Measurements from ENCODE around the gene ADAM33. TPM values are rescaled to one million over a fixed set of nuclear protein-coding genes. Genes with fewer than 3 reads are reported as not detected.

The ADAM33 gene, protein sequence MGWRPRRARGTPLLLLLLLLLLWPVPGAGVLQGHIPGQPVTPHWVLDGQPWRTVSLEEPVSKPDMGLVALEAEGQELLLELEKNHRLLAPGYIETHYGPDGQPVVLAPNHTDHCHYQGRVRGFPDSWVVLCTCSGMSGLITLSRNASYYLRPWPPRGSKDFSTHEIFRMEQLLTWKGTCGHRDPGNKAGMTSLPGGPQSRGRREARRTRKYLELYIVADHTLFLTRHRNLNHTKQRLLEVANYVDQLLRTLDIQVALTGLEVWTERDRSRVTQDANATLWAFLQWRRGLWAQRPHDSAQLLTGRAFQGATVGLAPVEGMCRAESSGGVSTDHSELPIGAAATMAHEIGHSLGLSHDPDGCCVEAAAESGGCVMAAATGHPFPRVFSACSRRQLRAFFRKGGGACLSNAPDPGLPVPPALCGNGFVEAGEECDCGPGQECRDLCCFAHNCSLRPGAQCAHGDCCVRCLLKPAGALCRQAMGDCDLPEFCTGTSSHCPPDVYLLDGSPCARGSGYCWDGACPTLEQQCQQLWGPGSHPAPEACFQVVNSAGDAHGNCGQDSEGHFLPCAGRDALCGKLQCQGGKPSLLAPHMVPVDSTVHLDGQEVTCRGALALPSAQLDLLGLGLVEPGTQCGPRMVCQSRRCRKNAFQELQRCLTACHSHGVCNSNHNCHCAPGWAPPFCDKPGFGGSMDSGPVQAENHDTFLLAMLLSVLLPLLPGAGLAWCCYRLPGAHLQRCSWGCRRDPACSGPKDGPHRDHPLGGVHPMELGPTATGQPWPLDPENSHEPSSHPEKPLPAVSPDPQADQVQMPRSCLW
- total RNA-seq (1 to 10 TPM in 1 of 2 donors, under 1 TPM in 1; 0.70 to 1.2 TPM), polyA plus RNA-seq (under 1 TPM; 0.11 to 0.51 TPM)

GRCh38 chr20:3681931-3682781 lies at the start of gene ADAM33:
Gene ADAM33, minus strand, starts transcription at chr20:3682010. Its CDS starts 6 bp downstream, at chr20:3682004.
- no peak for DNase-seq (ENCODE audit: low spot score)
- peak within 1 kb of the TSS in 1 of 3 donors; percentile 54 for H3K4me3 ChIP-seq (ENCODE audit: low read depth in 1 of 3, low read length in 3 of 3)
- TF ChIP-seq RAD21 (IDR thresholded peaks at IDR 0.05) (no peak), FOXA2 (IDR thresholded peaks at IDR 0.05) (no peak), SP1 (IDR thresholded peaks at IDR 0.05) (no peak), HNF4A (conservative IDR thresholded peaks at IDR 0.05) (no peak), GABPA (IDR thresholded peaks at IDR 0.05 in 1 of 2, conservative IDR thresholded peaks at IDR 0.05 in 1 of 2) (no peak), TAF1 (conservative IDR thresholded peaks at IDR 0.05) (no peak)
- H3K4me1 ChIP-seq (ENCODE audit: control insufficient read depth in 4 of 4, insufficient read depth in 4 of 4, low read length in 3 of 4), result peaks cover 0 to 8% (median 5%) of the 10 kb centered on the region in 4 donors
- H3K36me3 ChIP-seq (ENCODE audit: control insufficient read depth in 4 of 4, insufficient read depth in 3 of 4, low read depth in 1 of 4, low read length in 3 of 4), result no peaks in the 10 kb centered on the region
- 10% methylated on average over 65 of the region's 65 CpGs for WGBS
- no peak within 1 kb of the TSS for H3K27ac ChIP-seq (ENCODE audit: low read depth in 1 of 2, low read length in 2 of 2)
- H3K9me3 ChIP-seq (ENCODE audit: control insufficient read depth in 4 of 4, low read length in 3 of 4), result no peaks in the 10 kb centered on the region
- H3K27me3 ChIP-seq (ENCODE audit: control insufficient read depth in 4 of 4, insufficient read depth in 4 of 4, low read length in 3 of 4), result peaks cover 0 to 4% (median 4%) of the 10 kb centered on the region in 4 donors
- no peak within 1 kb of the TSS for H3K9ac ChIP-seq (ENCODE audit: low read depth in 1 of 2, low read length in 2 of 2)

- Histone ChIP-seq H3K27ac (ENCODE audit: low read depth in 1 of 2, low read length in 2 of 2) (no peak overlapping the region), H3K4me3 (ENCODE audit: low read depth in 1 of 3, low read length in 3 of 3) (no peak overlapping the region), H3K36me3 (ENCODE audit: control insufficient read depth in 4 of 4, insufficient read depth in 3 of 4, low read depth in 1 of 4, low read length in 3 of 4) (no peaks in the 10 kb centered on the region), H3K9me3 (ENCODE audit: control insufficient read depth in 4 of 4, low read length in 3 of 4) (no peaks in the 10 kb centered on the region), H3K27me3 (ENCODE audit: control insufficient read depth in 4 of 4, insufficient read depth in 4 of 4, low read length in 3 of 4) (peaks cover 0 to 4% (median 1%) of the 10 kb centered on the region in 4 donors), H3K9ac (ENCODE audit: low read depth in 1 of 2, low read length in 2 of 2) (no peak overlapping the region), H3K4me1 (ENCODE audit: control insufficient read depth in 4 of 4, insufficient read depth in 4 of 4, low read length in 3 of 4) (no peaks in the 10 kb centered on the region)
- 93% methylated on average over 12 of the region's 12 CpGs for WGBS
- no peak for DNase-seq (ENCODE audit: low spot score)
- TF ChIP-seq FOXA2 (IDR thresholded peaks at IDR 0.05) (no peak), GABPA (IDR thresholded peaks at IDR 0.05 in 1 of 2, conservative IDR thresholded peaks at IDR 0.05 in 1 of 2) (no peak), HNF4G (IDR thresholded peaks at IDR 0.05) (no peak), YY1 (IDR thresholded peaks at IDR 0.05) (no peak), SP1 (IDR thresholded peaks at IDR 0.05) (no peak), TAF1 (conservative IDR thresholded peaks at IDR 0.05) (no peak), RAD21 (IDR thresholded peaks at IDR 0.05) (no peak), ATF3 (IDR thresholded peaks at IDR 0.05) (no peak), MAX (IDR thresholded peaks at IDR 0.05) (no peak), ZBTB33 (IDR thresholded peaks at IDR 0.05) (no peak), CTCF (IDR thresholded peaks at IDR 0.05; ENCODE audit: low read depth, low read length, missing input control) (no peak), RXRA (IDR thresholded peaks at IDR 0.05) (no peak), EGR1 (IDR thresholded peaks at IDR 0.05; ENCODE audit: low read depth in 2 of 2) (no peak), NR2F2 (IDR thresholded peaks at IDR 0.05) (no peak), JUND (IDR thresholded peaks at IDR 0.05) (no peak), REST (IDR thresholded peaks at IDR 0.05) (no peak), HNF4A (conservative IDR thresholded peaks at IDR 0.05) (no peak)
Measured at GRCh38 chr20:3730803-3731672, 49.2 kb upstream of the ADAM33 start.
